GM19351 (cell line): Measurements from ENCODE around the gene FETUB.
"Not testable (repeated sequence)": the region's sequence is repeated elsewhere in the genome, so short reads cannot be mapped to it uniquely, and the experiment has no call there.

ENCODE experiments used
- ATAC-seq: cut with Tn5 transposase; IDR thresholded peaks from one replicate; pipeline ENCODE4 v1.9.1; 2021; ENCODE audit warnings: mild to moderate bottlenecking, moderate library complexity; ENCODE audit not compliant: unreplicated experiment

The FETUB gene

GRCh38 chr3:186670155-186670554 is 30.0 kb downstream of the FETUB start:
- no peak for ATAC-seq

- ATAC-seq = no peak
These were observed 30.9 kb downstream of the FETUB start for GRCh38 chr3:186671051-186671450.

GRCh38 chr3:186678604-186679003 is 38.4 kb downstream of the FETUB start:
- no peak for ATAC-seq

- ATAC-seq = no peak
These were observed 39.0 kb downstream of the FETUB start for GRCh38 chr3:186679151-186679550.

- ATAC-seq = no peak
These were observed 40.7 kb downstream of the FETUB start for GRCh38 chr3:186680869-186681268.

- ATAC-seq = no peak
These were observed 42.6 kb downstream of the FETUB start for GRCh38 chr3:186682812-186683211.

GRCh38 chr3:186683979-186684378 is 43.8 kb downstream of the FETUB start:
- no peak for ATAC-seq

- not testable (repeated sequence) for ATAC-seq
These were observed 46.3 kb downstream of the FETUB start for GRCh38 chr3:186686475-186686874.

- ATAC-seq = no peak
These were observed 47.0 kb downstream of the FETUB start for GRCh38 chr3:186687120-186687651.

GRCh38 chr3:186690304-186690703 is 50.1 kb downstream of the FETUB start:
- not testable (repeated sequence) for ATAC-seq

- no peak for ATAC-seq
These were observed 51.5 kb downstream of the FETUB start for GRCh38 chr3:186691676-186692075.

GRCh38 chr3:186693843-186694242 is 53.6 kb downstream of the FETUB start:
- no peak for ATAC-seq

GRCh38 chr3:186694288-186695032 is 54.3 kb downstream of the FETUB start:
- no peak for ATAC-seq

- ATAC-seq = no peak
These were observed 56.3 kb downstream of the FETUB start for GRCh38 chr3:186696522-186696921.

GRCh38 chr3:186697510-186697909 is 57.3 kb downstream of the FETUB start:
- ATAC-seq = no peak

- ATAC-seq = no peak
These were observed 60.1 kb downstream of the FETUB start for GRCh38 chr3:186700267-186700666.

GRCh38 chr3:186702451-186702850 is 62.3 kb downstream of the FETUB start:
- ATAC-seq = not testable (repeated sequence)
